ENCODE measurements around the gene SEPTIN8. TPM values are rescaled to one million over a fixed set of nuclear protein-coding genes. Genes with fewer than 3 reads are reported as not detected.

SEPTIN8 gene
- polyA plus RNA-seq, 2 of the 4 experiments (the other 2 are of a cell fraction) = 20.8 to 29.2 TPM

- no peak for TF ChIP-seq RARB (CRISPR knock-in tag; IDR thresholded peaks at IDR 0.05)
- TF ChIP-seq BCL3 (IDR thresholded peaks at IDR 0.05) = no peak
- TF ChIP-seq HOXB13 (CRISPR knock-in tag; IDR thresholded peaks at IDR 0.05; ENCODE audit: low read depth) = no peak
- TF ChIP-seq ZFP36 (IDR thresholded peaks at IDR 0.05; ENCODE audit: borderline replicate concordance, partially characterized antibody) = no peak
- no peak for TF ChIP-seq ZNF302 (CRISPR knock-in tag; IDR thresholded peaks at IDR 0.05)
- TF ChIP-seq FOXS1 (CRISPR knock-in tag; IDR thresholded peaks at IDR 0.05) = no peak
- TF ChIP-seq HOXA7 (CRISPR knock-in tag; IDR thresholded peaks at IDR 0.05) = no peak
- no peak for TF ChIP-seq SMC3 (IDR thresholded peaks at IDR 0.05)
- no peak for TF ChIP-seq ESRRA (IDR thresholded peaks at IDR 0.05; ENCODE audit: borderline replicate concordance, low read length)
- ATAC-seq = no peak
- Histone ChIP-seq H3K9me3 (no peaks in the 10 kb centered on the region), H3K4me1 (no peaks in the 10 kb centered on the region), H3K4me3 (no peak overlapping the region), H3K27ac (no peak overlapping the region), H3K4me2 (no peak overlapping the region)
- ChIA-PET CTCF (interaction anchor here (0.8 to 4.6 kb wide), 7 partner anchors 7 to 58 kb away, joined by 3 to 18 read pairs (median 4); partner anchors contain the start of genes CCNI2 and KIF3A), POLR2A (no interaction called here)
- 96% methylated on average over 22 of the region's 22 CpGs for whole genome bisulfite sequencing (ENCODE audit: missing lambda C conversion rate)
- no peak for FAIRE-seq
- no peak for DNase-seq (ENCODE audit: low read depth in 1 of 2, low spot score in 1 of 2)
These were observed 15.5 kb downstream of the SEPTIN8 start for GRCh38 chr5:132761321-132762240.

DNA sequence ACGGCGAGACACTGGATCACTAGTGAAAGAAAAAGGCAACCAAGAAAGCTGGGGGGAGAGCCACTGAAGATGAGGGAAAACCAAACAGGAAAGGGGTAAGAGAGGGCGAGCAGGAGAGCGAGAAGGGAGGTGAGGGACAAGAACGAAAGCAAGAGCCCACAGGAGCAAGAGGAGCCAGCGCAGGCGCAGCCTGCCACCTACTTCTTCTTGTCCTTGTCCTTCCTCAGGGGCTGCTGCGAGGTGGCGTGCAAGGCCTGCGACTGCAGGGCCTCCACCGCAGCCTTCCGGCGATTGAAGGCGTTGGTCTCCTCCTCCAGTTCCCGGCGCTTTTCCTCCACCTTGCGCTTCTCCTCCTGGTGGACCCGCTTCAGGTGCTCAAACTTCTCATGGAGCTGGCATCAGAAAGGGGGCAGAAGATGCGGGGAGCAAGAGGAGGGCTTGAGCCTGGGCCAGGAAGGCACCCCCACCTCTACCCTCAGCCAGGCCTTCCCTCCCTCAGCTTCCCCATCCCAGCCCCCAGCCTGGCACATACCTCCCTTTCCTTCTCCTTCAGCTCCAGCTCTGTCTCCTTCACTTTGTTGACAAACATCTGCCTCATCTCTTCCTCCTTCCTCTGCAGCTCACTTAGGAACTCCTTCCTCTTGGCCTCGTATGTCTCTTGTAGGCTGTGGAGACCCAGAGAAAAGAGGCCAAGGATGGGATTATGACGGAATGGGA is 16.3 kb downstream of the SEPTIN8 start:
- WGBS (ENCODE audit: missing lambda C conversion rate) = 92% methylated on average over 21 of the region's 21 CpGs

GRCh38 chr5:132760049-132760420 is 17.0 kb downstream of the SEPTIN8 start:
- no peak overlapping the region for H3K27ac ChIP-seq
- ChIA-PET CTCF (interaction anchor here (1.5 kb wide), 1 partner anchor 13 kb away, joined by 5 read pairs; the partner anchor contains the start of gene CCNI2), POLR2A (no interaction called here)
- WGBS (ENCODE audit: missing lambda C conversion rate) = 86% methylated on average over 7 of the region's 12 CpGs
- ATAC-seq = no peak
- FAIRE-seq = no peak
- no peak for DNase-seq (ENCODE audit: low read depth in 1 of 2, low spot score in 1 of 2)
- H3K9me3 ChIP-seq = no peaks in the 10 kb centered on the region
- no peak overlapping the region for H3K4me3 ChIP-seq
- no peaks in the 10 kb centered on the region for H3K4me1 ChIP-seq
- H3K4me2 ChIP-seq = no peak overlapping the region
- TF ChIP-seq HDAC2 (IDR thresholded peaks at IDR 0.05) = no peak
- TF ChIP-seq JUN (IDR thresholded peaks at IDR 0.05) = no peak
- TF ChIP-seq SREBF2 (IDR thresholded peaks at IDR 0.05) = no peak
- TF ChIP-seq CBX8 (IDR thresholded peaks at IDR 0.05) = no peak
- no peak for TF ChIP-seq ZNF302 (CRISPR knock-in tag; IDR thresholded peaks at IDR 0.05)
- TF ChIP-seq ESRRA (IDR thresholded peaks at IDR 0.05; ENCODE audit: borderline replicate concordance, low read length) = no peak
- no peak for TF ChIP-seq HEYL (CRISPR knock-in tag; IDR thresholded peaks at IDR 0.05)
- TF ChIP-seq MAX (IDR thresholded peaks at IDR 0.05) = no peak
- TF ChIP-seq MAZ (IDR thresholded peaks at IDR 0.05; ENCODE audit: borderline replicate concordance, low read depth, low read length) = no peak
- TF ChIP-seq TP53 (CRISPR knock-in tag; IDR thresholded peaks at IDR 0.05) = no peak
- no peak for TF ChIP-seq CBX2 (IDR thresholded peaks at IDR 0.05; ENCODE audit: borderline replicate concordance, low read depth)
- TF ChIP-seq EHF (CRISPR knock-in tag; IDR thresholded peaks at IDR 0.05) = no peak

More for the DNA sequence above, 16.3 kb downstream of the SEPTIN8 start:
- H3K4me1 ChIP-seq = no peaks in the 10 kb centered on the region
- no peaks in the 10 kb centered on the region for H3K9me3 ChIP-seq
- FAIRE-seq (no peak), DNase-seq (ENCODE audit: low read depth in 1 of 2, low spot score in 1 of 2) (no peak), ATAC-seq (no peak)
- H3K4me2 ChIP-seq = no peak overlapping the region
- H3K4me3 ChIP-seq = no peak overlapping the region
- POLR2A ChIA-PET = no interaction called here
- CTCF ChIA-PET = interaction anchor here (0.8 to 1.5 kb wide), 6 partner anchors 12 to 59 kb away, joined by 3 to 7 read pairs (median 4); partner anchors contain the start of genes CCNI2 and KIF3A
- TF ChIP-seq EP300 (IDR thresholded peaks at IDR 0.05) = no peak
- no peak for TF ChIP-seq MAX (IDR thresholded peaks at IDR 0.05)
- no peak for TF ChIP-seq ZSCAN20 (CRISPR knock-in tag; IDR thresholded peaks at IDR 0.05)
- TF ChIP-seq SREBF2 (IDR thresholded peaks at IDR 0.05) = no peak
- TF ChIP-seq TP53 (CRISPR knock-in tag; IDR thresholded peaks at IDR 0.05) = no peak
- TF ChIP-seq ZFP36 (IDR thresholded peaks at IDR 0.05; ENCODE audit: borderline replicate concordance, partially characterized antibody) = no peak
- no peak for TF ChIP-seq CHD4 (IDR thresholded peaks at IDR 0.05; ENCODE audit: borderline replicate concordance)
- TF ChIP-seq BHLHE40 (IDR thresholded peaks at IDR 0.05; ENCODE audit: low read depth, low read length) = no peak
- no peak for TF ChIP-seq NPAS2 (CRISPR knock-in tag; IDR thresholded peaks at IDR 0.05; ENCODE audit: borderline replicate concordance)
- TF ChIP-seq CHD2 (IDR thresholded peaks at IDR 0.05; ENCODE audit: low read length, partially characterized antibody) = no peak
- TF ChIP-seq TFCP2L1 (CRISPR knock-in tag; IDR thresholded peaks at IDR 0.05) = no peak
- TF ChIP-seq HOXB5 (CRISPR knock-in tag; IDR thresholded peaks at IDR 0.05) = no peak
- no peak for TF ChIP-seq CEBPB (IDR thresholded peaks at IDR 0.05)
- TF ChIP-seq ZC3H11A (IDR thresholded peaks at IDR 0.05) = no peak
- no peak for TF ChIP-seq FOSL2 (IDR thresholded peaks at IDR 0.05)
- no peak for TF ChIP-seq FOSL2 (CRISPR knock-in tag; IDR thresholded peaks at IDR 0.05)
- no peak for TF ChIP-seq POLR2A (IDR thresholded peaks at IDR 0.05; ENCODE audit: low read length)
- no peak for TF ChIP-seq JUN (IDR thresholded peaks at IDR 0.05)
- TF ChIP-seq RNF2 (IDR thresholded peaks at IDR 0.05; ENCODE audit: borderline replicate concordance, low read depth) = no peak
- TF ChIP-seq HOXA7 (CRISPR knock-in tag; IDR thresholded peaks at IDR 0.05) = no peak
- H3K27ac ChIP-seq = no peak overlapping the region
